GM18511 (cell line): ENCODE data around the gene NMNAT3.
"Not testable (repeated sequence)": the region's sequence is repeated elsewhere in the genome, so short reads cannot be mapped to it uniquely, and the experiment has no call there.

Experiments used
- ATAC-seq: cut with Tn5 transposase; IDR thresholded peaks from one replicate; pipeline ENCODE4 v1.9.1; 2021; ENCODE audit warnings: mild to moderate bottlenecking, moderate library complexity; ENCODE audit not compliant: unreplicated experiment

Gene NMNAT3

GRCh38 chr3:139586420-139587017, 91.3 kb downstream of the NMNAT3 start:
- peak; percentile 85 for ATAC-seq

- ATAC-seq = no peak
Measured at GRCh38 chr3:139585820-139586219, 92.0 kb downstream of the NMNAT3 start.

GRCh38 chr3:139583651-139584050, 94.1 kb downstream of the NMNAT3 start:
- not testable (repeated sequence) for ATAC-seq

- no peak for ATAC-seq
Measured at GRCh38 chr3:139578783-139579182, 99.0 kb downstream of the NMNAT3 start.

- no peak for ATAC-seq
Measured at GRCh38 chr3:139577909-139578308, 99.9 kb downstream of the NMNAT3 start.

GRCh38 chr3:139577346-139577745, 100.4 kb downstream of the NMNAT3 start:
- ATAC-seq = no peak

- ATAC-seq = no peak
Measured at GRCh38 chr3:139574026-139574947, 103.5 kb downstream of the NMNAT3 start.

- ATAC-seq = no peak
Measured at GRCh38 chr3:139572847-139573672, 104.7 kb downstream of the NMNAT3 start.

- ATAC-seq = no peak
Measured at GRCh38 chr3:139571711-139572110, 106.1 kb downstream of the NMNAT3 start.

GRCh38 chr3:139564294-139564861, 113.4 kb downstream of the NMNAT3 start:
- no peak for ATAC-seq

GRCh38 chr3:139561959-139562676, 115.7 kb downstream of the NMNAT3 start:
- ATAC-seq = no peak

- no peak for ATAC-seq
Measured at GRCh38 chr3:139561255-139561817, 116.4 kb downstream of the NMNAT3 start.

GRCh38 chr3:139560411-139560810, 117.4 kb downstream of the NMNAT3 start:
- ATAC-seq = no peak

GRCh38 chr3:139559541-139559940, 118.2 kb downstream of the NMNAT3 start:
- no peak for ATAC-seq

- no peak for ATAC-seq
Measured at GRCh38 chr3:139558351-139559266, 119.2 kb downstream of the NMNAT3 start.

- ATAC-seq = no peak
Measured at GRCh38 chr3:139557041-139557440, 120.7 kb downstream of the NMNAT3 start.

- no peak for ATAC-seq
Measured at GRCh38 chr3:139555249-139555648, 122.5 kb downstream of the NMNAT3 start.

- no peak for ATAC-seq
Measured at GRCh38 chr3:139554628-139555027, 123.1 kb downstream of the NMNAT3 start.
